ENCODE data around the gene HEXIM1.

The HEXIM1 gene

DNA sequence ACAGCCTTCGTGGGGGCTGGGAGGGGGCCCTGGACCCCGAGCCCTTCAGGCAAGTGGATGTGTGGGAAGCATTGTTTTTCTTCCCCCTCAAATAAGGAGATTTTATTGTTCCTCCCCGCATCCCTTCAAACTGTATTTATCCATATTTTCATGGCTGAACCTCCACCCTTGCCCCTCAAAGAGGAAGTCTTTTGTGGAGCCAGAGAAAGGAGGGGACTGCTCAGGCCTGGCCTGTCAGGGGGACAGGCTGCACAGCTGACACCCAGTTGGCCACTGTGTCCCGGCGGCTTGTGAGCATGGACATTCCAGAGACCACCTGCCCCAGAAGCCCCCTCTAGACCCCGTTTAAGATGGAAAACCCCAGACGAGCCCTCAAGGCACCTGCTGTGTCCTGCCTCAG is 29.3 kb downstream of the HEXIM1 start:
- Histone ChIP-seq H3K14ac (ENCODE audit: low read length) (peak overlapping the region; percentile 71), H3K9me3 (replicated peaks in 1 of 2; ENCODE audit: control insufficient read depth in 2 of 2, insufficient read depth in 1 of 2, low read depth in 1 of 2, low read length in 2 of 2) (no peaks in the 10 kb centered on the region), H2BK120ac (ENCODE audit: low read depth, low read length) (no peak overlapping the region), H2AK5ac (ENCODE audit: low read depth, low read length) (peak overlapping the region; percentile 69), H3K27me3 (ENCODE audit: control insufficient read depth in 3 of 3, insufficient read depth in 3 of 3, low read depth in 1 of 3, low read length in 3 of 3) (no peaks in the 10 kb centered on the region), H3K36me3 (replicated peaks in 1 of 2; ENCODE audit: control insufficient read depth in 2 of 2, insufficient read depth in 2 of 2, low read length in 2 of 2) (no peaks in the 10 kb centered on the region), H3K4me1 (ENCODE audit: control insufficient read depth in 2 of 2, insufficient read depth in 1 of 2, low read depth in 1 of 2, low read length in 2 of 2) (peaks cover 6% of the 10 kb centered on the region in 2 donors), H3K9ac (ENCODE audit: low read depth, low read length, poor library complexity) (no peak overlapping the region), H2BK5ac (ENCODE audit: low read length) (no peak overlapping the region), H3K79me1 (ENCODE audit: low read depth, low read length) (no peaks in the 10 kb centered on the region), H4K8ac (ENCODE audit: low read depth, low read length) (no peak overlapping the region), H2AFZ (ENCODE audit: low read length) (peak overlapping the region; percentile 43), H3K18ac (ENCODE audit: low read length) (no peak overlapping the region), H2BK12ac (ENCODE audit: low read length) (peak overlapping the region; percentile 24), H3K4me2 (ENCODE audit: insufficient read depth, low read length, poor library complexity, severe bottlenecking) (no peak overlapping the region), H4K91ac (ENCODE audit: low read depth, low read length, poor library complexity) (no peak overlapping the region), H3K23ac (ENCODE audit: low read depth, low read length, poor library complexity) (no peak overlapping the region), H2BK15ac (ENCODE audit: low read length) (peak overlapping the region; percentile 4), H3K4ac (ENCODE audit: low read length) (peak overlapping the region; percentile 76), H3K4me3 (ENCODE audit: low read length in 2 of 2) (no peak overlapping the region), H3K27ac (replicated peaks; ENCODE audit: low read length) (no peak overlapping the region)
- no CpG with 5 or more reads among the region's 7 CpGs for WGBS, 2 donors (ENCODE audit: extremely low coverage in 2 of 2, insufficient read length in 2 of 2, insufficient replicate concordance in 1 of 2)
- DNase-seq (ENCODE audit: low spot score) = no peak

DNA sequence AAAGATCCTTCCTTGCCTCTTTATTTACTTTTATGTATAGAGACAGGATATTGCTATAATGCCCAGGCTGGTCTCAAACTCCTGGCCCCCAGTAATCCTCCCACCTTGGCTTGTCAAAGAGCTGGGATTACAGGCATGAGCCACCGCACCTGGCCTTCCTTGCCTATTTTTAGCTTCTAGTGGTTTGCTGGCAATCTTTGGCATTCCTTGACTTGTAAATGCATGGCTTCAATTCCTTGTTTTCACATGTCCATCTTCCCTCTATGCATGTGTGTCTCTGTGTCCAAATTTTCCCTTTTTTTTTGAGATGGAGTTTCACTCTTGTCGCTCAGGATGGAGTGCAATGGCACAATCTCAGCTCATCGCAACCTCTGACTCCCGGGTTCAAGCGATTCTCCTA is 35.9 kb downstream of the HEXIM1 start:
- H4K91ac ChIP-seq (ENCODE audit: low read depth, low read length, poor library complexity) = no peak overlapping the region
- WGBS, 2 donors (ENCODE audit: extremely low coverage in 2 of 2, insufficient read length in 2 of 2, insufficient replicate concordance in 1 of 2) = no CpG with 5 or more reads among the region's 5 CpGs

DNA sequence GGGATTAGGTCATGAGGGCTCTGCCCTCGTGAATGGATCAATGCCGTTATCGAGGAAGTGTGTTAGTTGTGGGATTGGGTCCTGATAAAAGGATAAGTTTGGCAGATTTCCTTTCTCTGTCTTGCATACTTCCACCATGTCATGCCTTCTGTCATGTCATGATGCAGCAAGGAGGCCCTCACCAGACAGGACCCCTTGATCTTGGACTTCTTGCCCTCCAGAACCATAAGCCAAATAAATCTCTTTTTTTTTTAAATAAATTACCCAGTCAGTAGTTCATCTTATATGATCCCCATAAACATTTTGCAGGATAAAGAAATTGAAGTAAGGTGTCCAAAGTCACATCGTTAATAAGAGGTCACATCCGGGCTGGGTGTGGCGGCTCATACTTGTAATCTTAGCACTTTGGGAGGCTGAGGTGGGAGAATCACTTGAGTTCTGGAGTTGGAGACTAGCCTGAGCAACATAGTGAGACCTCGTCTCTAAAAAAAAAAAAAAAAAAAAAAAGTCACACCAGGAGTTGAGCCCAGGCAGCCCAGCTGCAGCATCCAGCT is 38.6 kb downstream of the HEXIM1 start:
- no peak overlapping the region for H2BK12ac ChIP-seq (ENCODE audit: low read length)
- H2BK120ac ChIP-seq (ENCODE audit: low read depth, low read length) = no peak overlapping the region
- no peaks in the 10 kb centered on the region for H3K4me1 ChIP-seq (ENCODE audit: control insufficient read depth in 2 of 2, insufficient read depth in 1 of 2, low read depth in 1 of 2, low read length in 2 of 2)
- no peak for DNase-seq (ENCODE audit: low spot score)
- no CpG with 5 or more reads among the region's 7 CpGs for WGBS, 2 donors (ENCODE audit: extremely low coverage in 2 of 2, insufficient read length in 2 of 2, insufficient replicate concordance in 1 of 2)
- no peak overlapping the region for H4K91ac ChIP-seq (ENCODE audit: low read depth, low read length, poor library complexity)
- no peak overlapping the region for H3K4ac ChIP-seq (ENCODE audit: low read length)
- peaks cover 0 to 3% (median 0%) of the 10 kb centered on the region in 3 experiments for H3K27me3 ChIP-seq (ENCODE audit: control insufficient read depth in 3 of 3, insufficient read depth in 3 of 3, low read depth in 1 of 3, low read length in 3 of 3)
- no peaks in the 10 kb centered on the region for H3K79me1 ChIP-seq (ENCODE audit: low read depth, low read length)
- peaks cover 0 to 6% of the 10 kb centered on the region in 2 donors for H3K9me3 ChIP-seq (replicated peaks in 1 of 2; ENCODE audit: control insufficient read depth in 2 of 2, insufficient read depth in 1 of 2, low read depth in 1 of 2, low read length in 2 of 2)
- no peak overlapping the region for H3K18ac ChIP-seq (ENCODE audit: low read length)
- no peak overlapping the region for H3K14ac ChIP-seq (ENCODE audit: low read length)
- H3K36me3 ChIP-seq (replicated peaks in 1 of 2; ENCODE audit: control insufficient read depth in 2 of 2, insufficient read depth in 2 of 2, low read length in 2 of 2) = no peaks in the 10 kb centered on the region
- no peak overlapping the region for H2BK5ac ChIP-seq (ENCODE audit: low read length)
- H3K4me2 ChIP-seq (ENCODE audit: insufficient read depth, low read length, poor library complexity, severe bottlenecking) = no peak overlapping the region
- H3K23ac ChIP-seq (ENCODE audit: low read depth, low read length, poor library complexity) = no peak overlapping the region
- H4K8ac ChIP-seq (ENCODE audit: low read depth, low read length) = no peak overlapping the region
- H3K9ac ChIP-seq (ENCODE audit: low read depth, low read length, poor library complexity) = no peak overlapping the region
- no peak overlapping the region for H2AK5ac ChIP-seq (ENCODE audit: low read depth, low read length)
- no peak overlapping the region for H3K27ac ChIP-seq (replicated peaks; ENCODE audit: low read length)
- H2BK15ac ChIP-seq (ENCODE audit: low read length) = no peak overlapping the region
- H3K4me3 ChIP-seq (ENCODE audit: low read length in 2 of 2) = no peak overlapping the region
- no peak overlapping the region for H2AFZ ChIP-seq (ENCODE audit: low read length)

More for the DNA sequence above, 35.9 kb downstream of the HEXIM1 start:
- H2BK120ac ChIP-seq (ENCODE audit: low read depth, low read length) = no peak overlapping the region
- H3K14ac ChIP-seq (ENCODE audit: low read length) = no peak overlapping the region
- no peak overlapping the region for H2AFZ ChIP-seq (ENCODE audit: low read length)
- H3K4me2 ChIP-seq (ENCODE audit: insufficient read depth, low read length, poor library complexity, severe bottlenecking) = no peak overlapping the region
- no peaks in the 10 kb centered on the region for H3K4me1 ChIP-seq (ENCODE audit: control insufficient read depth in 2 of 2, insufficient read depth in 1 of 2, low read depth in 1 of 2, low read length in 2 of 2)
- H2BK15ac ChIP-seq (ENCODE audit: low read length) = no peak overlapping the region
- DNase-seq (ENCODE audit: low spot score) = no peak
- no peak overlapping the region for H3K23ac ChIP-seq (ENCODE audit: low read depth, low read length, poor library complexity)
- no peaks in the 10 kb centered on the region for H3K9me3 ChIP-seq (replicated peaks in 1 of 2; ENCODE audit: control insufficient read depth in 2 of 2, insufficient read depth in 1 of 2, low read depth in 1 of 2, low read length in 2 of 2)
- H2AK5ac ChIP-seq (ENCODE audit: low read depth, low read length) = no peak overlapping the region
- H3K18ac ChIP-seq (ENCODE audit: low read length) = no peak overlapping the region
- no peaks in the 10 kb centered on the region for H3K27me3 ChIP-seq (ENCODE audit: control insufficient read depth in 3 of 3, insufficient read depth in 3 of 3, low read depth in 1 of 3, low read length in 3 of 3)
- no peak overlapping the region for H3K4me3 ChIP-seq (ENCODE audit: low read length in 2 of 2)
- H2BK12ac ChIP-seq (ENCODE audit: low read length) = no peak overlapping the region
- H3K9ac ChIP-seq (ENCODE audit: low read depth, low read length, poor library complexity) = no peak overlapping the region
- no peak overlapping the region for H4K8ac ChIP-seq (ENCODE audit: low read depth, low read length)
- H3K4ac ChIP-seq (ENCODE audit: low read length) = no peak overlapping the region
- no peak overlapping the region for H2BK5ac ChIP-seq (ENCODE audit: low read length)
- H3K27ac ChIP-seq (replicated peaks; ENCODE audit: low read length) = no peak overlapping the region
- no peaks in the 10 kb centered on the region for H3K79me1 ChIP-seq (ENCODE audit: low read depth, low read length)
- H3K36me3 ChIP-seq (replicated peaks in 1 of 2; ENCODE audit: control insufficient read depth in 2 of 2, insufficient read depth in 2 of 2, low read length in 2 of 2) = no peaks in the 10 kb centered on the region

DNA sequence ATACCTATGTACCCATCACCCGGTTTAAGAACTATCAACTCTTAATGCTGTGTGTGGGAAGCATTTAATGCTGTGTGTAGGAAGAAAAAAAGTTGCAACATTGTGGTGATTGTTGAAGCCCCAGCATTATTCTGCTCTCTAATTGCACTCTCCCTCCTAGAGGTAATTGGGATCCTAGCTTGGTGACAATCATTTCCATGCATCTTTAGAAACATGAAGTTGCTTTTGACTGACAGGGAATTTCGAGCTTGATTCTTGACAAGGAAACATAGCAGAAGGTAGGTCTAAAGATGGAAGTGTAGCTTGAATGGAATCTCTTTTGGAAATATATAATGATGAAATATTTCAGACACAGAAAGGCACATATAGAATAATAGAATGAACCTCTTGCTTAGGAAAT is 40.7 kb downstream of the HEXIM1 start:
- H3K23ac ChIP-seq (ENCODE audit: low read depth, low read length, poor library complexity) = no peak overlapping the region
- no peak for DNase-seq (ENCODE audit: low spot score)
- H3K36me3 ChIP-seq (replicated peaks in 1 of 2; ENCODE audit: control insufficient read depth in 2 of 2, insufficient read depth in 2 of 2, low read length in 2 of 2) = no peaks in the 10 kb centered on the region
- H2BK12ac ChIP-seq (ENCODE audit: low read length) = no peak overlapping the region
- peaks cover 0 to 3% (median 0%) of the 10 kb centered on the region in 3 experiments for H3K27me3 ChIP-seq (ENCODE audit: control insufficient read depth in 3 of 3, insufficient read depth in 3 of 3, low read depth in 1 of 3, low read length in 3 of 3)
- H3K18ac ChIP-seq (ENCODE audit: low read length) = no peak overlapping the region
- H4K8ac ChIP-seq (ENCODE audit: low read depth, low read length) = no peak overlapping the region
- H3K27ac ChIP-seq (replicated peaks; ENCODE audit: low read length) = no peak overlapping the region
- no peak overlapping the region for H2AK5ac ChIP-seq (ENCODE audit: low read depth, low read length)
- no peak overlapping the region for H3K4me2 ChIP-seq (ENCODE audit: insufficient read depth, low read length, poor library complexity, severe bottlenecking)
- no peak overlapping the region for H2BK15ac ChIP-seq (ENCODE audit: low read length)
- H3K4ac ChIP-seq (ENCODE audit: low read length) = no peak overlapping the region
- no peak overlapping the region for H2BK120ac ChIP-seq (ENCODE audit: low read depth, low read length)
- no peaks in the 10 kb centered on the region for H3K4me1 ChIP-seq (ENCODE audit: control insufficient read depth in 2 of 2, insufficient read depth in 1 of 2, low read depth in 1 of 2, low read length in 2 of 2)
- H3K9ac ChIP-seq (ENCODE audit: low read depth, low read length, poor library complexity) = no peak overlapping the region
- no CpG with 5 or more reads among the region's 2 CpGs for WGBS, 2 donors (ENCODE audit: extremely low coverage in 2 of 2, insufficient read length in 2 of 2, insufficient replicate concordance in 1 of 2)
- H3K9me3 ChIP-seq (replicated peaks in 1 of 2; ENCODE audit: control insufficient read depth in 2 of 2, insufficient read depth in 1 of 2, low read depth in 1 of 2, low read length in 2 of 2) = peaks cover 0 to 6% of the 10 kb centered on the region in 2 donors
- no peak overlapping the region for H3K14ac ChIP-seq (ENCODE audit: low read length)
- H2AFZ ChIP-seq (ENCODE audit: low read length) = no peak overlapping the region
- H3K4me3 ChIP-seq (ENCODE audit: low read length in 2 of 2) = no peak overlapping the region
- H2BK5ac ChIP-seq (ENCODE audit: low read length) = no peak overlapping the region
- H3K79me1 ChIP-seq (ENCODE audit: low read depth, low read length) = no peaks in the 10 kb centered on the region
- no peak overlapping the region for H4K91ac ChIP-seq (ENCODE audit: low read depth, low read length, poor library complexity)

Data from neuronal stem cell (in vitro differentiated cells).